SK-N-SH (cell line): Measurements from ENCODE around the gene ASGR1. TPM values are rescaled to one million over a fixed set of nuclear protein-coding genes. Genes with fewer than 3 reads are reported as not detected.

Experiments used
- CTCF ChIA-PET: fragments of 300-600, 350-600 bp; formaldehyde crosslinking; extraction: SDS; loops from one replicate; lab custom pipeline; 2021; lab: Yijun Ruan, JAX
- POLR2A ChIA-PET: fragments of 350-600 bp; sonication (Branson Sonifier 250); formaldehyde crosslinking; extraction: SDS; loops from one replicate; lab custom pipeline; 2020; ENCODE audit warnings: antibody characterized with exemption, inconsistent platforms; lab: Yijun Ruan, JAX
- DNase-seq: peaks from one replicate; pipeline ENCODE4 v3.0.0; 2012
- H2AFZ ChIP-seq: fragments of 200-600 bp; sonication (generic); 2 replicates; pipeline ENCODE4 v1.8.1; 2016; ENCODE audit warnings: antibody characterized with exemption, mild to moderate bottlenecking, low read depth
- H3F3A ChIP-seq: fragments of 200-600 bp; sonication (generic); replicated peaks from 2 replicates; pipeline ENCODE3; 2016; ENCODE audit warnings: antibody characterized with exemption, mild to moderate bottlenecking; ENCODE audit not compliant: insufficient read depth
- H3K27ac ChIP-seq, 2 experiments: fragments of 200-500 bp in 1 of 2; fragments of 200-600 bp in 1 of 2; sonication (Bioruptor generic) in 1 of 2; sonication (generic), shearing (Covaris generic) in 1 of 2; 2 replicates each; pipeline versions ENCODE4 v1.5.1 to v1.6.1; 2014 to 2016; ENCODE audit warnings: low read depth in 2 of 2, inconsistent platforms in 1 of 2, low read length in 1 of 2, mild to moderate bottlenecking in 1 of 2, mixed read lengths in 1 of 2
- H3K27me3 ChIP-seq: fragments of 200-600 bp; sonication (generic), shearing (Covaris generic); 2 replicates; pipeline ENCODE4 v1.6.1; 2016; ENCODE audit warnings: mixed run types; ENCODE audit not compliant: insufficient read depth
- H3K36me3 ChIP-seq, 2 experiments: fragments of 200-500 bp in 1 of 2; fragments of 200-600 bp in 1 of 2; sonication (Bioruptor generic) in 1 of 2; sonication (generic) in 1 of 2; replicated peaks in 1 of 2; 2 replicates each; pipeline versions ENCODE3 to v1.5.1; 2014 to 2016; ENCODE audit warnings: low read length in 1 of 2, mild to moderate bottlenecking in 1 of 2; ENCODE audit not compliant: insufficient read depth in 2 of 2, control insufficient read depth in 1 of 2
- H3K4me1 ChIP-seq, 2 experiments: fragments of 200-500 bp in 1 of 2; fragments of 200-600 bp in 1 of 2; sonication (Bioruptor generic) in 1 of 2; sonication (generic), shearing (Covaris generic) in 1 of 2; 2 replicates each; pipeline versions ENCODE4 v1.5.1 to v1.6.1; 2014 to 2016; ENCODE audit warnings: low read depth in 1 of 2, low read length in 1 of 2, mixed run types in 1 of 2; ENCODE audit not compliant: insufficient read depth in 2 of 2, control insufficient read depth in 1 of 2
- H3K4me2 ChIP-seq: fragments of 200-600 bp; sonication (generic), shearing (Covaris generic); 2 replicates; pipeline ENCODE4 v1.6.1; 2017; ENCODE audit warnings: mixed run types
- H3K4me3 ChIP-seq, 2 experiments: fragments of 200-500 bp in 1 of 2; fragments of 200-600 bp in 1 of 2; sonication (Bioruptor generic) in 1 of 2; sonication (generic), shearing (Covaris generic) in 1 of 2; 2 replicates each; pipeline versions ENCODE4 v1.5.1 to v1.8.1; 2014 to 2016; ENCODE audit warnings: low read depth in 2 of 2, inconsistent platforms in 1 of 2, low read length in 1 of 2, mild to moderate bottlenecking in 1 of 2, mixed read lengths in 1 of 2, moderate library complexity in 1 of 2
- H3K79me2 ChIP-seq: fragments of 200-600 bp; sonication (generic); 2 replicates; pipeline ENCODE4 v1.8.1; 2017; ENCODE audit warnings: mild to moderate bottlenecking; ENCODE audit not compliant: insufficient read depth
- H3K9ac ChIP-seq: fragments of 200-600 bp; sonication (generic); 2 replicates; pipeline ENCODE4 v1.6.1; 2017; ENCODE audit warnings: mixed run types
- H3K9me2 ChIP-seq: fragments of 200-600 bp; sonication (generic); 2 replicates; pipeline ENCODE4 v1.6.1; 2017; ENCODE audit warnings: mixed run types
- H3K9me3 ChIP-seq: fragments of 200-600 bp; sonication (generic); 2 replicates; pipeline ENCODE4 v1.6.1; 2017; ENCODE audit warnings: mixed run types, mild to moderate bottlenecking, moderate library complexity
- H4K20me1 ChIP-seq: fragments of 200-600 bp; sonication (generic); 2 replicates; pipeline ENCODE4 v1.6.1; 2017; ENCODE audit warnings: mild to moderate bottlenecking, mixed run types; ENCODE audit not compliant: insufficient read depth
- CHD2 ChIP-seq: fragments of 150-350 bp; IDR thresholded peaks from 2 replicates; pipeline ENCODE4 v1.6.1; 2018; ENCODE audit warnings: low read length; ENCODE audit not compliant: partially characterized antibody
- CTCF ChIP-seq: fragments of 200-600 bp; sonication (generic); IDR thresholded peaks from 2 replicates; pipeline ENCODE4 v1.6.1; 2017; ENCODE audit warnings: antibody characterized with exemption, mild to moderate bottlenecking, moderate library complexity
- FOSL2 ChIP-seq: IDR thresholded peaks from 2 replicates; pipeline ENCODE4 v1.4.0; 2012; ENCODE audit warnings: low read depth, mild to moderate bottlenecking, moderate library complexity, borderline replicate concordance
- FOXM1 ChIP-seq: IDR thresholded peaks from 2 replicates; pipeline ENCODE4 v1.4.0; 2012; ENCODE audit warnings: low read depth, mild to moderate bottlenecking
- GABPA ChIP-seq: IDR thresholded peaks from 2 replicates; pipeline ENCODE4 v1.4.0; 2012; ENCODE audit warnings: low read depth, mild to moderate bottlenecking
- GATA2 ChIP-seq: sonication (generic); formaldehyde crosslinking; IDR thresholded peaks from 2 replicates; pipeline ENCODE4 v1.5.0; 2020; ENCODE audit warnings: mild to moderate bottlenecking, missing genetic modification reagents
- JUND ChIP-seq: IDR thresholded peaks from 2 replicates; pipeline ENCODE4 v1.4.0; 2012
- MXI1 ChIP-seq: IDR thresholded peaks from 2 replicates; pipeline ENCODE4 v1.6.1; 2012; ENCODE audit warnings: mild to moderate bottlenecking, low read depth, low read length, improper control_type of control experiment
- PBX3 ChIP-seq: IDR thresholded peaks from 2 replicates; pipeline ENCODE4; 2012
- REST ChIP-seq: IDR thresholded peaks from 2 replicates; pipeline ENCODE4 v1.6.1; 2012; ENCODE audit warnings: mild to moderate bottlenecking, low read depth, low read length, moderate library complexity
- RFX5 ChIP-seq: IDR thresholded peaks from 2 replicates; pipeline ENCODE4 v1.6.1; 2012; ENCODE audit warnings: mild to moderate bottlenecking, improper control_type of control experiment, low read length
- RXRA ChIP-seq: IDR thresholded peaks from 2 replicates; pipeline ENCODE4 v1.4.0; 2012; ENCODE audit warnings: low read depth, mild to moderate bottlenecking, borderline replicate concordance
- TCF12 ChIP-seq: IDR thresholded peaks from 2 replicates; pipeline ENCODE4 v1.4.0; 2012
- TEAD4 ChIP-seq: IDR thresholded peaks from 2 replicates; pipeline ENCODE4 v1.4.0; 2012; ENCODE audit warnings: mild to moderate bottlenecking, borderline replicate concordance; ENCODE audit not compliant: insufficient read depth
- USF2 ChIP-seq: fragments of 150-350 bp; IDR thresholded peaks from 2 replicates; pipeline ENCODE4 v1.6.1; 2017; ENCODE audit warnings: antibody characterized with exemption, low read length, low read depth, borderline replicate concordance
- ZBTB33 ChIP-seq: IDR thresholded peaks from 2 replicates; pipeline ENCODE4 v1.4.0; 2012; ENCODE audit warnings: low read depth, borderline replicate concordance
- WGBS: methylation state at CpG from one replicate; pipeline ENCODE4 v1.1.6; 2017; ENCODE audit warnings: low lambda C conversion rate; 5-methylcytosine and 5-hydroxymethylcytosine counted together
- polyA plus RNA-seq, 3 experiments: library from polyadenylated mRNA; depleted of rRNA; stranded (reverse); fragments of >200 nt; gene quantifications; 2 replicates each; pipeline ENCODE4 v1.2.3, GENCODE V29; 2012

The ASGR1 gene
- polyA plus RNA-seq, 1 of the 3 experiments (the other 2 are of a cell fraction): 2.1 TPM

GRCh38 chr17:7178973-7179316 lies 225 bp downstream of the ASGR1 start:
- H3K9ac ChIP-seq: no peak overlapping the region
- H3K27ac ChIP-seq: no peak overlapping the region
- peaks cover 0 to 11% of the 10 kb centered on the region in 2 experiments; a peak in 1 of 4 replicates for H3K4me1 ChIP-seq
- H3K36me3 ChIP-seq: no peaks in the 10 kb centered on the region
- H4K20me1 ChIP-seq: no peaks in the 10 kb centered on the region
- 94% methylated on average over 11 of the region's 11 CpGs for WGBS
- H3K9me3 ChIP-seq: no peaks in the 10 kb centered on the region
- H3F3A ChIP-seq: peaks cover 3% of the 10 kb centered on the region
- H3K79me2 ChIP-seq: no peaks in the 10 kb centered on the region
- H2AFZ ChIP-seq: no peak overlapping the region
- DNase-seq: no peak
- no peaks in the 10 kb centered on the region for H3K27me3 ChIP-seq
- TF ChIP-seq RFX5 (no peak), PBX3 (no peak), USF2 (no peak), FOXM1 (no peak), MXI1 (no peak), RXRA (no peak), GABPA (no peak), GATA2 (CRISPR knock-in tag) (no peak), TEAD4 (no peak), ZBTB33 (no peak), JUND (no peak), REST (no peak), CHD2 (no peak), FOSL2 (no peak), CTCF (no peak), TCF12 (no peak)
- H3K4me2 ChIP-seq: no peak overlapping the region
- POLR2A ChIA-PET: interaction anchor here (0.6 kb wide), 1 partner anchor 18 kb away, joined by 3 read pairs; no protein-coding TSS in a partner anchor
- H3K9me2 ChIP-seq: no peaks in the 10 kb centered on the region
- CTCF ChIA-PET: interaction anchor here (1.0 to 12.9 kb wide), 6 partner anchors 24 to 130 kb away, joined by 4 to 217 read pairs (median 14); partner anchors contain the start of gene SLC16A11
- no peak overlapping the region for H3K4me3 ChIP-seq
